Smooth muscle cell (in vitro differentiated cells): Measurements from ENCODE around the gene FXYD4. TPM values are rescaled to one million over a fixed set of nuclear protein-coding genes. Genes with fewer than 3 reads are reported as not detected.

ENCODE experiments used
- DNase-seq: peaks from one replicate; lab custom pipeline; 2025; ENCODE audit not compliant: unreplicated experiment; lab: John Stamatoyannopoulos, UW
- H2AFZ ChIP-seq: fragments of 200-600 bp; sonication (generic); 2 replicates; pipeline ENCODE4 v1.6.0; 2016; ENCODE audit warnings: antibody characterized with exemption, low read depth, mild to moderate bottlenecking
- H3F3A ChIP-seq: fragments of 200-600 bp; sonication (generic); 2 replicates; pipeline ENCODE4 v1.6.0; 2017; ENCODE audit warnings: antibody characterized with exemption, low read depth
- H3K27ac ChIP-seq: fragments of 200-600 bp; sonication (generic); 2 replicates; pipeline ENCODE4 v1.5.1; 2016; ENCODE audit warnings: low read depth, mild to moderate bottlenecking
- H3K27me3 ChIP-seq: fragments of 200-600 bp; sonication (generic); 2 replicates; pipeline ENCODE4 v1.6.1; 2016; ENCODE audit warnings: low read depth, mild to moderate bottlenecking
- H3K36me3 ChIP-seq: fragments of 200-600 bp; sonication (generic); 2 replicates; pipeline ENCODE4 v1.5.1; 2016; ENCODE audit warnings: low read depth
- H3K4me1 ChIP-seq: fragments of 200-600 bp; sonication (generic); 2 replicates; pipeline ENCODE4 v1.5.1; 2016; ENCODE audit warnings: low read depth
- H3K4me2 ChIP-seq: fragments of 200-600 bp; sonication (generic); 2 replicates; pipeline ENCODE4 v1.6.0; 2016; ENCODE audit warnings: mild to moderate bottlenecking
- H3K4me3 ChIP-seq: fragments of 200-600 bp; sonication (generic); 2 replicates; pipeline ENCODE4 v1.5.1; 2016; ENCODE audit warnings: mild to moderate bottlenecking
- H3K79me2 ChIP-seq: fragments of 200-600 bp; sonication (generic); 2 replicates; pipeline ENCODE4 v1.6.0; 2016; ENCODE audit warnings: low read depth, mild to moderate bottlenecking
- H3K9ac ChIP-seq: fragments of 200-600 bp; sonication (generic); 2 replicates; pipeline ENCODE4 v1.6.0; 2016; ENCODE audit warnings: low read depth
- H3K9me3 ChIP-seq: fragments of 200-600 bp; sonication (generic); replicated peaks from 2 replicates; pipeline ENCODE4 v1.5.1; 2016; ENCODE audit warnings: low read depth
- H4K20me1 ChIP-seq: fragments of 200-600 bp; sonication (generic); 2 replicates; pipeline ENCODE4 v1.6.0; 2016; ENCODE audit warnings: low read depth
- WGBS: methylation state at CpG from one replicate; pipeline ENCODE4 v1.1.7; 2016; ENCODE audit warnings: low lambda C conversion rate; 5-methylcytosine and 5-hydroxymethylcytosine counted together
- polyA plus RNA-seq: library from polyadenylated mRNA; unstranded; fragments of >200 nt; fragmentation: Nextera tagmentation; extraction: Ambion mirVana; gene quantifications from 2 replicates; pipeline ENCODE4 v1.2.1, GENCODE V29; 2016
- total RNA-seq: library from RNA; depleted of rRNA; stranded (reverse); fragments of >200 nt; gene quantifications from 2 replicates; pipeline ENCODE4 v1.2.3, GENCODE V29; 2014
- TF ChIP-seq, protein P1 (sequence below): fragments of 200-600 bp; sonication (generic); IDR thresholded peaks from 2 replicates; pipeline ENCODE4 v1.5.1; 2017; ENCODE audit warnings: borderline replicate concordance, mild to moderate bottlenecking, antibody characterized with exemption; ENCODE audit not compliant: insufficient read depth, poor library complexity, severe bottlenecking

The FXYD4 gene
- total and polyA plus RNA-seq, 2 experiments from 2014 or later = not detected

DNA sequence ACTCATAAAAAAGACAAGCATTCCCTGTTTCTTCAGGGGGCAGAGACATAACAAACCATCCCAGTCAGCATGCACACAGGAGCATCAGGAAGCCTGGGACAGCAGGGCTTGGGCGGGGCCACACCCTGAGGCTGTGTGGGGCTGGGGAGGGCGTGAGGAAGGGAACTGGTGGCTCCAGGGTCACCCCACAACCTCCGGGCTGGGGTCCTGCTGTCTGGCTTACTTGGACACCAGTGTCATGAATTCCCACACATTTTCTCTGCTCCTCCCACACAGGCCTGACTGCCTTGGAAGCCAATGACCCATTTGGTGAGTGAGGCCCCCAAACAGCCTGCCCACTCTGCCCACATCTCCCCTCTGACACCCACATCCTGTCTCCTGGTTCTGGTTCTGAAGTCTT, 2.8 kb downstream of the FXYD4 start:
- Histone ChIP-seq H3K79me2 (no peaks in the 10 kb centered on the region), H3K27ac (no peak overlapping the region), H2AFZ (no peak overlapping the region), H3K27me3 (no peaks in the 10 kb centered on the region), H3K4me1 (peaks cover 8% of the 10 kb centered on the region), H3K36me3 (no peaks in the 10 kb centered on the region), H3K9ac (no peak overlapping the region), H3K4me2 (no peak overlapping the region), H3K9me3 (no peaks in the 10 kb centered on the region), H4K20me1 (no peaks in the 10 kb centered on the region), H3K4me3 (no peak overlapping the region), H3F3A (no peaks in the 10 kb centered on the region)
- no peak for DNase-seq
- TF ChIP-seq, protein P1, sequence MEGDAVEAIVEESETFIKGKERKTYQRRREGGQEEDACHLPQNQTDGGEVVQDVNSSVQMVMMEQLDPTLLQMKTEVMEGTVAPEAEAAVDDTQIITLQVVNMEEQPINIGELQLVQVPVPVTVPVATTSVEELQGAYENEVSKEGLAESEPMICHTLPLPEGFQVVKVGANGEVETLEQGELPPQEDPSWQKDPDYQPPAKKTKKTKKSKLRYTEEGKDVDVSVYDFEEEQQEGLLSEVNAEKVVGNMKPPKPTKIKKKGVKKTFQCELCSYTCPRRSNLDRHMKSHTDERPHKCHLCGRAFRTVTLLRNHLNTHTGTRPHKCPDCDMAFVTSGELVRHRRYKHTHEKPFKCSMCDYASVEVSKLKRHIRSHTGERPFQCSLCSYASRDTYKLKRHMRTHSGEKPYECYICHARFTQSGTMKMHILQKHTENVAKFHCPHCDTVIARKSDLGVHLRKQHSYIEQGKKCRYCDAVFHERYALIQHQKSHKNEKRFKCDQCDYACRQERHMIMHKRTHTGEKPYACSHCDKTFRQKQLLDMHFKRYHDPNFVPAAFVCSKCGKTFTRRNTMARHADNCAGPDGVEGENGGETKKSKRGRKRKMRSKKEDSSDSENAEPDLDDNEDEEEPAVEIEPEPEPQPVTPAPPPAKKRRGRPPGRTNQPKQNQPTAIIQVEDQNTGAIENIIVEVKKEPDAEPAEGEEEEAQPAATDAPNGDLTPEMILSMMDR = no peak
- WGBS = 90% methylated on average over 3 of the region's 3 CpGs

DNA sequence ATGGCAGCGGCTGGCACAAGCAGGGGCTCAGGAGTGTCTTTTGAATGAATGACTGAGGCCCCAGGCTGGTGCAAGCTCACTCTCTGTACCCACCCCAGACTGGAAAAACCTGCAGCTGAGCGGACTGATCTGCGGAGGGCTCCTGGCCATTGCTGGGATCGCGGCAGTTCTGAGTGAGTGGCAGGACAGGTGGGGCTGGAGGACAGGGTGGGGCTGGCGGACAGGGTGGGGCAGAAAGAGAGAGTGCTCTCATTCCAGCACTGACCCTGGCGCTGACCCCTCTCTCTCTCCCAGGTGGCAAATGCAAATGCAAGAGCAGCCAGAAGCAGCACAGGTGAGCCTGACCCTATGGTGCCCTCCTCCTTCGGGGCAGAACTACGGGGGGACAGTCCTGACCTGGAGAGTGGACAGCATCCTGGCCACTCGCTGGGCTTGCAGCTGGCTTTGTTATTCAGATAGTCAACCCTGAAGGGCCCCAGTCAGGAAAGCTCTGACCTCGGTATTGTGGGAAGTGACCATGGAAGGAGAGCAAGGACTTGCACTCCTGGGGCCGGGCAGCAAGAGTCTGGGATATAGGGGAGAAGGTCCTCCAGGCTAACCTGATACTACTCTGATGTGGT, 4.1 kb downstream of the FXYD4 start:
- Histone ChIP-seq H3K4me2 (no peak overlapping the region), H3K4me1 (peaks cover 8% of the 10 kb centered on the region), H3K9ac (no peak overlapping the region), H3K27ac (no peak overlapping the region), H4K20me1 (no peaks in the 10 kb centered on the region), H3K36me3 (no peaks in the 10 kb centered on the region), H3K9me3 (no peaks in the 10 kb centered on the region), H3K79me2 (no peaks in the 10 kb centered on the region), H3K27me3 (no peaks in the 10 kb centered on the region), H2AFZ (no peak overlapping the region), H3F3A (no peaks in the 10 kb centered on the region), H3K4me3 (no peak overlapping the region)
- TF ChIP-seq, protein P1 = no peak
- no peak for DNase-seq
- 85% methylated on average over 12 of the region's 12 CpGs for WGBS

DNA sequence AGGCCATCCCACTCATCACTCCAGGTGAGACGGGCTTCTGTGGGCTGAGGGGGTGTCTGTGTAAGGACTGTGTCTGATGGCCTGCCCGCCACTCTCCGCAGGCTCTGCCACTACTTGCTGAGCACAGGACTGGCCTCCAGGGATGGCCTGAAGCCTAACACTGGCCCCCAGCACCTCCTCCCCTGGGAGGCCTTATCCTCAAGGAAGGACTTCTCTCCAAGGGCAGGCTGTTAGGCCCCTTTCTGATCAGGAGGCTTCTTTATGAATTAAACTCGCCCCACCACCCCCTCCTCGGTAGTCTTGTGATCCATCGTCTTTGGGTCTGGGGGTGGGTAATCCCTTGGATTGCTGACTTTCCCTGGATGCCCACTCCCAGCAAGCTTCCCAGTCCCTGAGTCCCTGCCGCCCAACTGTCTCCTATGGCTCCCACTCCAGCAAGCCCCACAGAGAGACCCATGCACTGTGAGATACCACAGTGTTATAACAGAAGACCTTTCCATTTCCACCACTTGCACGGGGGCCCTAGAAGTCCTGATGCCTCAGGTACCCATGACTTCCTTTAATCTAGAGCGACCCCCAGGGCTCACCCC, 4.7 kb downstream of the FXYD4 start:
- no peak overlapping the region for H3K4me2 ChIP-seq
- H3K27me3 ChIP-seq = no peaks in the 10 kb centered on the region
- TF ChIP-seq, protein P1 = no peak
- H3K4me3 ChIP-seq = no peak overlapping the region
- H3F3A ChIP-seq = no peaks in the 10 kb centered on the region
- H3K27ac ChIP-seq = no peak overlapping the region
- no peak overlapping the region for H2AFZ ChIP-seq
- WGBS = 96% methylated on average over 9 of the region's 9 CpGs
- no peaks in the 10 kb centered on the region for H4K20me1 ChIP-seq
- no peak for DNase-seq
- H3K36me3 ChIP-seq = no peaks in the 10 kb centered on the region
- H3K9ac ChIP-seq = no peak overlapping the region
- no peaks in the 10 kb centered on the region for H3K9me3 ChIP-seq
- no peaks in the 10 kb centered on the region for H3K79me2 ChIP-seq
- peaks cover 8% of the 10 kb centered on the region for H3K4me1 ChIP-seq

DNA sequence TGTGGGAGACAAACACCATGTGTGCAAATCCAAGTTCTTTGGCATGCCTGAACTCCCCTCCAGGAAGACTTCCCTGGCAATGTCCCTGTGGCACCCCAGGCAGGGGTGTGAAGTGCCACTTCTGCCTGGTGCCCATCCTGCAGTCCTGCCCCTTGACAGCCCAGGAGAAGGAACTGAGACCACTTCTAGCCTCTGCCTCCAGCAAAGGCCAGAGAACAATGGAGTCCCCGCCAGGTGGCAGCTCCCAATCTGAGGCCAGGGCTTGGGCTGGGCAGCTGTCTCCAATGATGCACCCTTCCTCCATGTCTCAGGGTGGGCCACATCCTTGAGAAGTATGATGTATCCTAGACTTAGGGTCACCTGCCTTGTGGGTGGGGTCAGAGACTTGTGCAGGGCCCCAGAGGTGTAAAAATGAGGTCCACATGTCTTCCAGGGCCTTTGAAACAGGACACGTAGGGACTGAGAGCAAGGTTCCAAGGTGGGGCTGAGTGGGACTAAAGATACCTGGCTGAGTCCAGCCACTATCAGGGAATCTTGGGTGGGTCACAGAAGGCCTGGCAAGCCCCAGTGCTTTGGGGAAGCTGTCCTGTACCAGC, 5.5 kb downstream of the FXYD4 start:
- DNase-seq = no peak
- TF ChIP-seq, protein P1 = no peak
- H3F3A ChIP-seq = no peaks in the 10 kb centered on the region
- no peaks in the 10 kb centered on the region for H3K79me2 ChIP-seq
- no peaks in the 10 kb centered on the region for H3K36me3 ChIP-seq
- no peak overlapping the region for H2AFZ ChIP-seq
- WGBS = 71% methylated on average over 2 of the region's 2 CpGs
- H3K27me3 ChIP-seq = no peaks in the 10 kb centered on the region
- H3K9me3 ChIP-seq = no peaks in the 10 kb centered on the region
- no peak overlapping the region for H3K4me2 ChIP-seq
- H4K20me1 ChIP-seq = no peaks in the 10 kb centered on the region
- no peak overlapping the region for H3K4me3 ChIP-seq
- no peak overlapping the region for H3K9ac ChIP-seq
- H3K27ac ChIP-seq = no peak overlapping the region
- H3K4me1 ChIP-seq = peaks cover 8% of the 10 kb centered on the region
